GM19351 (cell line): Measurements from ENCODE around the gene TAF15.

ENCODE experiments used
- ATAC-seq: cut with Tn5 transposase; IDR thresholded peaks from one replicate; pipeline ENCODE4 v1.9.1; 2021; ENCODE audit warnings: mild to moderate bottlenecking, moderate library complexity; ENCODE audit not compliant: unreplicated experiment

Gene TAF15

DNA sequence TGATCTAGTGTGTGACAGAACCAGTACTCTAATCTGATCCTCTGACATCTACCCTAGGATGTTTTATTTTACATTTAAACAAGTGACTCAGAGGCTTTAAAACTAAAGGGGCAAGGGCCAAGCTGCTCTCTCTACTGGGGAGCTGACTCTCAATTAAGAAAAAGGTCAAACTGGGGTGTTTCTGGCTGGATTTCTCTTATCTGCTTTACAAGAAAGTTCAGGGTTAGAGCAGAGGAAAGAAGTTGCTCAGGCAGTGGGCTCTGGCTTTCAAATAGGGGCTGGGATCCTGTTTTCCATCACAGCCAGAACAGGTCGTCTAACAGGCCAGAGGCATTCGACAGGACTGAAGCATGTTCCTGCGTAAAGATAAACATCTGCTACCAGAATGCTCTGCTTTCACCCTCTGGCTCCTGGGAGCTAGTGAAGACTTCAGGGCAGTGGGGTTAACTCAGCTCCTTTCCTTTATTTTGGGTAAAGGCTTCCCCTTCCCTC, 22.3 kb upstream of the TAF15 start:
- ATAC-seq, result no peak

DNA sequence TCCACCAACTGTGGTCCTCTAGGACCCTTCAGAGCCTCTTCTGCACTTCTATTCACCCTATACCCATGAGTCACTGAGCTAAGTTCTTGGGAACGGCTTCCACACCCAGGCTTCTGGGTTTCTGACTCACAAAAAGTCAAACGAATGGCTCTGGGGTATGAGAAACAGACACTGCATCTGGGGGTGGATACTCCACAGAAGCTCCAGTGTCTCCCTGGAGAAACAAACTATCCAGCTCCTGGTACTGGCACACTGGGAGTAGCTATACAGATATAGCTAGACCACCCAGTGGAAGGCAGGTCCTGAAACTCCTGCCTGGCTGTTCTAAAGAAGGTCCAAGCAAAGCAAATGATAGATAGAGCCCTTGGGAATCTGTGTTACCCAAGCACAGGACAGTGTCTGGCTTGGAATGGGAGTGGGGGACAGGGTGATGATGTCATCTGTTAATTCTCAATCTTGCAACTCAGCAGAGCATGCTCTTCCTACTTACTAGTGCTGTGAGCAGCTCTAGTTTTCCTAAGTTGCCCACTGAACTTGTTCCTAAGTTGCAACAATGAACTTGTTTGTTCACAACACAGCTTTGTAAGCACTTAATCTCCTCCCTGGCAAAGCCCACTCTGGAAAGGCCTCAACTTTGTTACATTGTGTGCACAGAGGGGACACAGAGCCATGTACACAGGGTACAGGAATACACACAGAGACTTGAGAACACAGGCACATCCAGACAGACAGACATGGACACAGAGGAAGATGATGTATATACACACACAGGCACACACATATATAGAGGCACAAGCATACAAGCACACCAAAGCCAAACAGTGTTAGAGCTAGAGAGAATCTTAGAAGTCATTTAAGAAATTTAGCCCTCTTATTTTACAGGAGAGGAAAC, 20.6 kb upstream of the TAF15 start:
- no peak for ATAC-seq

- no peak for ATAC-seq
Measured at GRCh38 chr17:35790841-35791240, 18.4 kb upstream of the TAF15 start.

DNA sequence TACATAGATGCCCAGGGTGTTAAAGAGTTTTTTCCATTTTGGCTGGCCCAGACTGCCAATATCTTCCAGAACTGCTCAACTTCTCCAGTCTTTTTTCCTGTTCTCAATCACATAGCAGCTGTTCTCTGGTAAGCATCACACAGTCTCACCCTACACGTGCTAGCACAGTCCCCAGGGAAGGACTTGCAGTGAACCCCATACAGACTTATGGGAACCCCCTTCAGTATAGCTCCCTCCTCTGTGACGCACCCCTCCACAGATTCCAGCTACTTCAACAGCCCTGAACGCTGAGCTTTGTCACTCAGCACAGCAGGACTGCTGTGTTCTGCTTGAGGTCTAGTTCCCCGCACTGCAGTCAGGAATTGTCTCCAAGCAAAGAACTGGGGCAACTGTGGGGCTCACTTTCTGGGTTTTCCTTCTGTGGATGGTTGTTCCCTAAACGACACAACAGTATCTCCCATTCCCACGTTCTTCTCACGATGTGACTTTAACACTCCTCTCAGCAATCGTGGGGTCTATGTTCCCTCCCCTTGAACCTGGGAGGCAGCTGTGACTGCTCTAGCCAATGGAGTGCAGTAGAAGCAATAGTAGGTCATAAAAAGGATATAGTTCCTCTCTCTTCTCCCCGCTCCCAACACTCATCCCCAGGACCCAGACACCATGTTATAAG, 17.5 kb upstream of the TAF15 start:
- ATAC-seq, result no peak

GRCh38 chr17:35793257-35793656, 16.0 kb upstream of the TAF15 start:
- no peak for ATAC-seq

DNA sequence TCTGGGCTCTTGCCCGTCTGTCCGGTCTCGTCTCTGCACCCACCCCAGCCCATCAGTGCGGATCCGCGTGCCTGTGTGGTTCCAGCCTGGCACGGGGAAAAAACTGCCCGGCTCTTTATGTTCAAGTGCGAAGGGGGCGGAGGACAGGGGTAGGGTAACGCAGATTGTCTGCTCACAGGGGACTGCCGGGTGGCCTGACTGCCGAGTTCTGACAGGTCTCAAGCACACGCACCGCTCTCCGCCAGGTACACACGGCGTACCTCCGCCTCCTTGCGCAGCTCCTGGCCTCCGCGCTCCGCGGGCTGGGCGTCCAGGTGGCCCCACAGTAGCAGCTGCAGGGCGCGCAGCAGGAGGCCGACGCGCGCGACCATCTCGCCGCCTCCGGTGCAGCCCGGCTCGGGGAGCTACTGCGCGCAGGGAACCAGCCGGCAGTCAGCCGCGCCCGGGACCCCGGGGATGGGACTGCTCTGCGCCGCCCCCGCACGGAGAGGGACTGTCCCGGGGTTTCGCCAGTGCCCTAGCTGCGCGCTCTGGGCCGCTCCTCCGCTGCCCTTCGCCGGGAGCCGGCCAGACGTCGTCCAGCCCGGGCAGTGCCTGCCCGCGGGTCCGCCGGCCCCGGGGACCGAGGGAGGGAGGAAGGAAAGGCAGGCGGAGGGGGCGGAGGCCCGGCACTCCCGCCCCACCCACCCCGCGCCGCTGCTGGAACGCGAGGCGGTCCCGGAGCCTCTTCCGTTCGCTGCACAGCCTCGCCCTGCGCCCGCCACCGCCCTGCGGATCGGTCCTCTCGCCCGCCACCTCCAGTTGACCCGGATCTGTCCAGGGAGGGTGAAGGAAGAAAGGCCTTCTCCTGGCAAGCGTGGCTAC, 14.0 kb upstream of the TAF15 start, which contains the start of gene MMP28:
Gene MMP28 (minus strand): TSS at position 635 of the 864 bp plus-strand sequence. CDS start 264 bp downstream, at position 371.
- ATAC-seq, result no peak

DNA sequence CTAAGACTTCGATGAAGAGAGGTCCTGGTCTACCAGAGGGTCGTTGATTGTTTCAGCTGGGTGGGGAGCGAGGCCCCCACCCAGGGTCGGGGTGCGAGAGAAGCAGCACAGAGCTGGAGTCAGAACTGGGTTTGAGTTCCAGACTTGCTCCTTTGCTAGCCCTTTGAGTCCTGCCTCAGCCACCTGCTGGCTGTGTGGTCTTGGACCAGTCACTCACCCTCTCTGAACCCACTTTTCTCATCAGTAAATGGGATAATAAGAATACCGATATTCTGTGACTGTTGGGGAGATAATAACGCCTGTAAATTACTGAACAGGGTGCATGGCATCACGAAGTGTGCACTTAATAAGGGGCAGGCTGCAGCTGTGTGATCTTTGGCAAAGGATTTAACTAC, 13.4 kb upstream of the TAF15 start:
- no peak for ATAC-seq

- no peak for ATAC-seq
Measured at GRCh38 chr17:35796942-35797341, 12.3 kb upstream of the TAF15 start.

DNA sequence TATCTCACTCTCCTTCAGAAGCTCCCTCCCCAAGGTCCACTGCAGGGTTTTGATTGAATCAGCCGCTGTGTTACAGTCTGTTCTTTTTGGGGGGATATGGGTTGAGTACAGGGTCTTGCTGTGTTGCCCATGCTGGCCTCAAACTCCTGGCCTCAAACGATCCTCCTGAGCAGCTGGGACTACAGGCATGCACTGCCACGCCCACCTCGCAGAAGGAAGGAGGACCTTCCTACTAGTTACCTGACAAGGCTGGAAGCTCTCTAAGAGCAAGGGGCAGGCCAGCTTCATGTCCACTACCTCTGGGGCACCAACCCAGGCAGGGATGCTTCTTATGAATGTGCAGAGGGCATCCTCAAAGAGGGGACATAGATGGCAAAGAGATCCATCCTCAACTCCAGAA, 11.9 kb upstream of the TAF15 start:
- ATAC-seq, result no peak

DNA sequence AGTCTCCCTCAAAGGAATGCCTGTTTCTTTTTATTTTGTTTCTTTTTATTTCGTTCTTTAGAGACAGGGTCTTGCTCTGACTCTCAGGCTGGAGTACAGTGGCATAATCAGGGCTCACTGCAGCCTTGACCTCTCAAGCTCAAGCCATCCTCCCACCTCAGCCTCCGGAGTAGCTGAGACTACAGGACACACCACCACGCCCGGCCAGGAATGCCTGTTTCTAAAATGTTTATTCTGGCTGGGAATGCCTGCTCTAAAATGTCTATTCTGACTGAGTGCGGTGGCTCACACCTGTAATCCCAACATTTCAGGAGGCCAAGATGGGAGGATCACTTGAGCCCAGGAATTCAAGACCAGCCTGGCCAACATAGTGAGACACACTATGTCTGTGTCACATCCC, 11.4 kb upstream of the TAF15 start:
- ATAC-seq, result no peak

DNA sequence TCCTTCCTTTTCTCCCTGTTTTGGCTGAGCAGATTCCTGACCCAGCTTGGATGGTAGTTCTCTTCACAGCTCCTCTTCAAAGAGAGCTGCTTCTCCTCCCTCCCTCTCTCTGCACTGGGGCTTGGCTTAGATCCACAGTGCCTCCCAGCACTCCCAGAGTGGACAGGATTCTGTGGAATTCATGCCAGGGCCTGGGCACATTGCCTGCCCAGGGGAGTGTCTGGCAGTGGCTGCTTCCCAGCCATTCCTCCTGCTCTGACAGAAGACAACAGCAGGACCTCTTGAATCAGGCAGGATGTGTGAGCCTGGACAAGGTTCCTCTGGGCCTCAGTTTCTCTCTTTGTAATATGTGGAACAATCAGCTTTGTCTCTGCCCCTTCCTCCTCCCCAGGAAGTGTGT, 9.3 kb upstream of the TAF15 start:
- no peak for ATAC-seq

GRCh38 chr17:35801583-35802224, 7.6 kb upstream of the TAF15 start:
- ATAC-seq, result no peak

- ATAC-seq, result peak; percentile 39
Measured at GRCh38 chr17:35804658-35805192, 4.6 kb upstream of the TAF15 start.

GRCh38 chr17:35807371-35808144, 1.7 kb upstream of the TAF15 start:
- no peak for ATAC-seq

DNA sequence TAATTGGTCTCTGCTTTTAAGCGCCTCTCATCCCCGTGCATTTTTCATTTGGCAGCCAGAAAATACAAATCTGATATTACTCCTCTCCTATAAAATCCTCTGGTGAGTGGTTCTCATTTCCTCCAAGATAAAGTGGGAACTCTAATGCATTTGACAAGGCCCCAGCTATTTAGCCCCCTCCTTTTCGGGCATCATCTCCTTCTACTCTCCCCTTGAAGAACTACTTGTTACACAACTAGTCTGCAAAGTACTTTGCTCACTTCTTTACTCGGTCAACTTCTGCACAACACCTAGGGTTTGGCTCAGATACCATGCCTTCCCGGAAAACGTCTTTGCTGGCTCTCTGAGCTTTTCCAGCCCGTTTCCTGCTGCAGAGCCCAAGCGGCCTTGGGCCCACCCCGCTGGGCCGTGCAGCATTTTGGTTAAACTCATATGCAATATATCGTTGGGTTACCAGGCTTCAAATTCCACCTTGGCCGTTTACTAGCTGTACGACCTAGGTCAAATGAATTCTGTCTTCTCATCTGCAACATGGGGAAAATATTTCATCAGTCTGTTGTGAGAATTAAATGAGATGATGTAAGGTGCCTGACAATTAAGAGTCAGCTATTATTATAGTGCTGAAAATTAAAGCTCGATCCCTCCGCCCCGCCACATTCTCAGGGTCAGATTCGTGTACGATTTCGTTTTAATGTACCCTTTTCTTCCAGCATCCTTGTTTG, 883 bp upstream of the TAF15 start:
- ATAC-seq, result no peak

DNA sequence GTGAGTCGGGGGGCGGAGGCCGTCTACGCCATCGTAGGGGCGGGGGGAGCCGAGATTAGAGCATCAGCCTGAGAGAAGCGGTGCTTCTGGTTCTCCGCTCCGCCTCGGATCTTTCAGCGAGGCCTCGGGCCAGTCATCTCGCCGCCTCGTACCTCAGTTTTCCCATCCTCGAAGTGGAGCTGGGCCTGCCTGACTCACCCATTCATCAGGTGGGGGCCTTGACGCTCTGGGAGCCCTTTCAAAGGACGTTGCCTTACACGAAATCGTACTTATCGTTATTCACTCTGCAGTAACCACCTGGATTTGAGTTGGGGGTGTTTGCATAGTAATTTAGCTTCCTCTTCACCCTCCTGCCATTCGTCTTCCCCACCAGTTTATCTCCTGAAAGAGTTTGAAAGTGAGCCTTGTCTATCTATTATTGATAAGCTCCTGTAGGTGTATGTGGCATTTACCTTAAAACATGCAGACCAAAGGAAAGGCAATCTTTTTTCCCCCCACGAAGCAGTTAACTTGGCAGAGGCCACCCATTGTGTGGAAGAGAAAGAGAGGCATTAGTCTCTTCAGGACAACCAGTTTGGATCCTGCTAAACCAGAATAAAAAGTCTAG, 674 bp downstream of the TAF15 start:
- ATAC-seq, result no peak

DNA sequence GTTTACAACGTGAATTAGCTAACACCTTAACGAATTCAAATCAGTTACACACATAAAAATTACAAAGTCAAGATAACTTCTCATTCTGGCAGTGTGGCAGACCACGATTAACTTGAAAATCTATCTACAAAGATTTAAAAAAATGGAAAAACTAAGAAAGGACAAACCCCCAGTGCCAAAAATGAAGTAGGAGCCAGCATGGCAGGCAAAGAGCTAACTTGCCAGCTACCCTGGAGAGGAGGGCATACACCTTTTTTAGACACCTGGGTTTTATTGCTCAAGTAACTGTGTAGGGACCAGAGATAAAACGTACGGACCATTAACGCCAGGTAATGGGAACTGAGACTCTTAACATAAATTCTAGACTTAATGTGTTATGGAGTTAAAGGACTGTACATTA, 2.5 kb downstream of the TAF15 start:
- no peak for ATAC-seq

- no peak for ATAC-seq
Measured at GRCh38 chr17:35812456-35812855, 3.2 kb downstream of the TAF15 start.

- no peak for ATAC-seq
Measured at GRCh38 chr17:35816723-35817122, 7.4 kb downstream of the TAF15 start.
